Keratinocyte (primary cell): Measurements from ENCODE around the gene SCFD2.

Source experiments
- CTCF ChIP-seq, 3 experiments: IDR thresholded peaks in 1 of 3; conservative IDR thresholded peaks in 1 of 3; optimal IDR thresholded peaks in 1 of 3; 2 replicates in 2 of 3; 3 replicates in 1 of 3; pipeline versions ENCODE3 to v1.5.1; 2011; ENCODE audit warnings: low read length in 3 of 3, mild to moderate bottlenecking in 3 of 3, moderate library complexity in 2 of 3, control low read depth in 1 of 3, inconsistent platforms in 1 of 3; ENCODE audit not compliant: insufficient read depth in 2 of 3; ENCODE audit errors: extremely low read depth in 1 of 3
- EZH2 ChIP-seq: IDR thresholded peaks from one replicate; pipeline ENCODE4 v1.6.1; 2012; ENCODE audit warnings: inconsistent platforms, mild to moderate bottlenecking, low read length, moderate library complexity

DNA sequence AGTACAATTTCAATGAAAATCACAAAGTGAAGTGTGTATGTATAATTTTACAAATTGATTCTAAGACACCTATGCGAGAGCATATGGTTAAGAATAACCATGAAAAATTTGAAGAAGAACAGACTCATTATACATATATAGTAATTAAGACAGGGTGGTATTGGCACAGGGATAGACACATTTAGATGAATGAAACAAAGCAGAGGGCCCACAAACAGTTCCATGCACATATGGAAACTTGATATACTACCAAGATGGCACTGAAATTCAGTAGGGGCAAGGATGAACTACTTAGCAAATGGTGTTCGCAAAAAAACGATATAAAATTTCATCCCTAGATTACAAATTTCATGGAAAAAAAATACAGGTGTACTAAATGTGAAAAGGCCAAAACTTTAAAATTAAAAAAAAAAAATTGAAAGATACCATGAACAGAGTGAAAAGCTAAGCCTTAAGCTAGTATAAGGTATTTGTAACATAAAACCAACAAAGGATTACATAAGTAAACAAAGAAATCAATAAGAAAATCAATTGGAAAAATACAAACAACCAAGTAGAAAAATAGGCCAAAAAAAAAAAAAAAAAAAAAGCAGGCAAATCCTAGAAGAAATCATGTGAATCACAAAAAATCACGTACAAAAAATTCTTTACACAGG lies 418.3 kb downstream of the SCFD2 start:
- TF ChIP-seq CTCF (optimal IDR thresholded peaks at IDR 0.05 in 1 of 3, IDR thresholded peaks at IDR 0.05 in 1 of 3, conservative IDR thresholded peaks at IDR 0.05 in 1 of 3; ENCODE audit: extremely low read depth in 1 of 3, insufficient read depth in 2 of 3, low read length in 3 of 3), result no peak
- TF ChIP-seq EZH2, result no peak
